Hepatocyte (in vitro differentiated cells): Measurements from ENCODE around the gene FRMPD1. TPM values are rescaled to one million over a fixed set of nuclear protein-coding genes. Genes with fewer than 3 reads are reported as not detected.

Source experiments
- DNase-seq: peaks from one replicate; pipeline ENCODE4 v3.0.0-alpha.2; 2016; ENCODE audit warnings: low spot score
- H2AFZ ChIP-seq: fragments of 200-600 bp; sonication (generic); 2 replicates; pipeline ENCODE4 v1.6.0; 2016; ENCODE audit warnings: antibody characterized with exemption, mild to moderate bottlenecking
- H3K27ac ChIP-seq: fragments of 200-600 bp; sonication (generic); 2 replicates; pipeline ENCODE4 v1.5.1; 2016; ENCODE audit warnings: mild to moderate bottlenecking
- H3K27me3 ChIP-seq: fragments of 200-600 bp; sonication (generic); 2 replicates; pipeline ENCODE4 v1.6.1; 2016
- H3K36me3 ChIP-seq: fragments of 200-600 bp; sonication (generic); replicated peaks from 2 replicates; pipeline ENCODE4 v1.5.1; 2016; ENCODE audit warnings: low read depth; ENCODE audit not compliant: insufficient read depth
- H3K4me1 ChIP-seq: fragments of 200-600 bp; sonication (generic); 2 replicates; pipeline ENCODE4 v1.5.1; 2016; ENCODE audit warnings: mild to moderate bottlenecking, moderate library complexity; ENCODE audit not compliant: insufficient read depth
- H3K4me2 ChIP-seq: fragments of 200-600 bp; sonication (generic); 2 replicates; pipeline ENCODE4 v1.6.0; 2016
- H3K4me3 ChIP-seq: fragments of 200-600 bp; sonication (generic); 2 replicates; pipeline ENCODE4 v1.5.1; 2016; ENCODE audit warnings: mild to moderate bottlenecking
- H3K79me2 ChIP-seq: fragments of 200-600 bp; sonication (generic); 2 replicates; pipeline ENCODE4 v1.6.0; 2017; ENCODE audit warnings: mild to moderate bottlenecking
- H3K9me2 ChIP-seq: fragments of 200-600 bp; sonication (generic); replicated peaks from 2 replicates; pipeline ENCODE4 v1.6.0; 2017; ENCODE audit warnings: mild to moderate bottlenecking; ENCODE audit not compliant: insufficient read depth
- H3K9me3 ChIP-seq: fragments of 200-600 bp; sonication (generic); 2 replicates; pipeline ENCODE4 v1.5.1; 2016; ENCODE audit warnings: low read depth, mild to moderate bottlenecking
- H4K20me1 ChIP-seq: fragments of 200-600 bp; sonication (generic); 2 replicates; pipeline ENCODE4 v1.6.0; 2016; ENCODE audit warnings: mild to moderate bottlenecking; ENCODE audit not compliant: insufficient read depth, poor library complexity, severe bottlenecking
- CTCF ChIP-seq: fragments of 200-600 bp; sonication (generic); IDR thresholded peaks from 2 replicates; pipeline ENCODE4 v1.5.1; 2016; ENCODE audit warnings: antibody characterized with exemption, mild to moderate bottlenecking; ENCODE audit not compliant: poor library complexity
- EZH2 ChIP-seq: fragments of 200-600 bp; sonication (generic); IDR thresholded peaks from 2 replicates; pipeline ENCODE4 v1.6.1; 2016; ENCODE audit warnings: antibody characterized with exemption, mild to moderate bottlenecking, borderline replicate concordance
- EZH2phosphoT487 ChIP-seq: fragments of 200-600 bp; sonication (generic); IDR thresholded peaks from one replicate; pipeline ENCODE4 v1.6.1; 2018; ENCODE audit warnings: antibody characterized with exemption, mild to moderate bottlenecking, low read depth, moderate library complexity; ENCODE audit not compliant: unreplicated experiment, severe bottlenecking
- WGBS: methylation state at CpG from one replicate; pipeline ENCODE4 v1.1.6; 2016; ENCODE audit warnings: low lambda C conversion rate; ENCODE audit errors: missing lambda C conversion rate; 5-methylcytosine and 5-hydroxymethylcytosine counted together
- polyA plus RNA-seq: library from polyadenylated mRNA; unstranded; fragments of >200 nt; fragmentation: Nextera tagmentation; extraction: Ambion mirVana; gene quantifications from 2 replicates; pipeline ENCODE4 v1.2.1, GENCODE V29; 2016
- total RNA-seq: library from RNA; depleted of rRNA; stranded (reverse); fragments of >200 nt; gene quantifications from 2 replicates; pipeline ENCODE4 v1.2.3, GENCODE V29; 2014

The FRMPD1 gene
- total and polyA plus RNA-seq, 2 experiments from 2014 or later, result 0.10 to 0.36 TPM

GRCh38 chr9:37641331-37641730, 9.4 kb upstream of the FRMPD1 start:
- Histone ChIP-seq H3K4me2 (no peak overlapping the region), H3K4me1 (no peaks in the 10 kb centered on the region), H3K79me2 (no peaks in the 10 kb centered on the region), H4K20me1 (no peaks in the 10 kb centered on the region), H3K9me3 (no peaks in the 10 kb centered on the region), H3K36me3 (no peaks in the 10 kb centered on the region), H2AFZ (no peak overlapping the region), H3K9me2 (no peaks in the 10 kb centered on the region), H3K4me3 (no peak overlapping the region), H3K27ac (no peak overlapping the region), H3K27me3 (peaks cover 42% of the 10 kb centered on the region)
- WGBS, result 84% methylated on average over 3 of the region's 3 CpGs
- TF ChIP-seq EZH2, result no peak
- no peak for TF ChIP-seq CTCF
- no peak for TF ChIP-seq EZH2phosphoT487
- DNase-seq, result no peak

- DNase-seq, result no peak
- Histone ChIP-seq H2AFZ (no peak overlapping the region), H3K36me3 (no peaks in the 10 kb centered on the region), H3K4me2 (no peak overlapping the region), H3K9me3 (no peaks in the 10 kb centered on the region), H3K4me3 (no peak overlapping the region), H3K27ac (no peak overlapping the region), H3K79me2 (no peaks in the 10 kb centered on the region), H3K4me1 (no peaks in the 10 kb centered on the region), H4K20me1 (no peaks in the 10 kb centered on the region), H3K27me3 (peaks cover 56% of the 10 kb centered on the region), H3K9me2 (no peaks in the 10 kb centered on the region)
- no peak for TF ChIP-seq EZH2
- no peak for TF ChIP-seq CTCF
Observed at GRCh38 chr9:37643214-37643613, 7.5 kb upstream of the FRMPD1 start.

- WGBS, result 56% methylated on average over 5 of the region's 5 CpGs
- no peak overlapping the region for H3K4me3 ChIP-seq
- no peak overlapping the region for H3K27ac ChIP-seq
- no peaks in the 10 kb centered on the region for H3K36me3 ChIP-seq
- peaks cover under 1% of the 10 kb centered on the region for H3K4me1 ChIP-seq
- H3K4me2 ChIP-seq, result no peak overlapping the region
- no peaks in the 10 kb centered on the region for H3K9me2 ChIP-seq
- no peaks in the 10 kb centered on the region for H3K79me2 ChIP-seq
- H3K9me3 ChIP-seq, result no peaks in the 10 kb centered on the region
- TF ChIP-seq CTCF, result no peak
- TF ChIP-seq EZH2, result no peak
- no peak for TF ChIP-seq EZH2phosphoT487
- no peak overlapping the region for H2AFZ ChIP-seq
- no peak for DNase-seq
- H3K27me3 ChIP-seq, result peaks cover 80% of the 10 kb centered on the region
- no peaks in the 10 kb centered on the region for H4K20me1 ChIP-seq
Observed at GRCh38 chr9:37645903-37646506, 4.7 kb upstream of the FRMPD1 start.

- peaks cover 89% of the 10 kb centered on the region for H3K27me3 ChIP-seq
- peak overlapping the region; percentile 100 for H3K4me2 ChIP-seq
- no peak overlapping the region for H3K27ac ChIP-seq
- no peak overlapping the region for H3K4me3 ChIP-seq
- no peaks in the 10 kb centered on the region for H3K9me3 ChIP-seq
- TF ChIP-seq EZH2phosphoT487 (no peak), EZH2 (no peak), CTCF (no peak)
- H2AFZ ChIP-seq, result no peak overlapping the region
- no peaks in the 10 kb centered on the region for H3K9me2 ChIP-seq
- no peaks in the 10 kb centered on the region for H3K79me2 ChIP-seq
- H3K4me1 ChIP-seq, result peaks cover 5% of the 10 kb centered on the region
- no peak for DNase-seq
- H3K36me3 ChIP-seq, result no peaks in the 10 kb centered on the region
- WGBS, result 28% methylated on average over 25 of the region's 45 CpGs
- no peaks in the 10 kb centered on the region for H4K20me1 ChIP-seq
Observed at GRCh38 chr9:37650299-37650872, 368 bp upstream of the FRMPD1 start.
